GM21528 (cell line): Measurements from ENCODE around the gene RBM20.
A peak's percentile ranks its signal among the peaks of the same experiment; 100 is the strongest.

Experiments
- ATAC-seq: cut with Tn5 transposase; IDR thresholded peaks from one replicate; pipeline ENCODE4 v1.9.1; 2021; ENCODE audit warnings: mild to moderate bottlenecking, moderate library complexity; ENCODE audit not compliant: unreplicated experiment, low FRiP score

The RBM20 gene

GRCh38 chr10:110670335-110670734 lies 26.2 kb downstream of the RBM20 start:
- ATAC-seq = no peak

DNA sequence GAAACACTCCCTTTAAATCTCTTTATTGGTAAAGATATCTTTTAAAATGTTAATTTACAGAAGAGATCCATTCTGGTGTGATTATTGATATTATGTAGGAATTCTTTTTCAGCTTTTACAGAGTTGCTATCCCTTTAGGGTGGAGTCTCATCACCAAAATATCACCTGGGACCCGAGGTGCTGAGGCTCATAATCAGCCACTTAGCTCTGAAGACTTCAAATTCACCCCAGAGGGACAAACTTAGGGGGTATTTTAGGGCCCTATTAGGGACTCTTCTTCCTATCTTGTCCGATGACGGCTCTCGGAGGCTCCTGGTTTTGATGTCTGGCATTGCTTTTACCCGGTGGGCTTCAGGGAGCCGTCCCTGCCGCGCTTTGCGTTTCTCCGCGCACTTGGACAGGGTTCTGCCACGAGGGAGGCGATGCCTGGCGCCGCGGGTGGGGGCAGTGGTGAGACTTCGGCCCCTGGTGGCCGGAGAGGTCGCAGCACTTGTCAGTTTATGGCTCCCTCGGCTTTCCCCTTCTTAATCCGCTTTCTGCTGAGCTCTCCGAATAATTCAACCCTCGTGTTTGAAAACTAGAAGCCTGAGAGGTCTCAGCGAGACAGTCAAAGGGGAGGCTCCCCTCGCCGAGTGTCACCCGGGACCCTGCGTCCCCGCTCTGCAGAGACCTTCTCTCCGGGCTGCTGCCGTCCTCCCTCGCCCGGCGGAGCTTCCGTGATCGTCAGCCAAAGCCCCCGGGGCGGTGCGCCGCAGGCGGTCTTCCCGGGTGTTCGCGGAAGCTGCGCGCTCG lies 27.8 kb downstream of the RBM20 start:
- ATAC-seq = peak; percentile 100

DNA sequence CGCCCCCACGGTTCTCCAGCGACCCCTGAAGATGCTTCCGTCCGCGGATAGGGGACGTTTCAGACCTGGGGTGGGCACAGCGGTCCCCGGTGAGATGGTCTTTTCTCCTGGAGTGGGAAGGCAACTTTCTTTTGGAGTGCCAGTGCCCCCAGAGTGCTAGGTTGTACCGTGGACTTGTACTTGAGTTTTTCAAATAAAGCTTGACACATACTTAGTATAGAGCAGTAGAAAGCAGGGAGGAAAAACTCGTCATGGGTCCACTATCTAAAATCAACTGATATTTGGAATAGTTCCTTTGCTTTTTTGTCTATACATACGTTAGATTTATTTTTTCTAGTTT lies 28.4 kb downstream of the RBM20 start:
- ATAC-seq = peak; percentile 37

DNA sequence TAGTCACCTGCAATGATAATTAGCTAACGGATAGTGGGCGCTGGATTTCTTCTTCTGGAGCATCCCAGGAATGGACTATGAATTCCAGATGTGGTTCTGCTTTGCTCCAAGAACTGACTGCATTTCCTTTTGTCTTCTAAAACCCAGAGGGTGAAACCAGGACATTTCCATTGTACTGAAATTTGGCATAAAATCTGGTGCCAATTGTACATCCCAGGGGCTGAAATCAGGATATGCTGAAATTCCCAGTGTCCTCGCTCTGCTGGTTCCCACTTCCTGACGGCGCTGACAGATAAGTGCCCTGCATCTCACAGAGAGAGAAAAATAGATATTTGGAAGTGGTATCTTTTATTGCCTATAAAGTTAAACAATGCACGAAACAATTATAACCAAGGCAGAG lies 31.9 kb downstream of the RBM20 start:
- ATAC-seq = no peak

DNA sequence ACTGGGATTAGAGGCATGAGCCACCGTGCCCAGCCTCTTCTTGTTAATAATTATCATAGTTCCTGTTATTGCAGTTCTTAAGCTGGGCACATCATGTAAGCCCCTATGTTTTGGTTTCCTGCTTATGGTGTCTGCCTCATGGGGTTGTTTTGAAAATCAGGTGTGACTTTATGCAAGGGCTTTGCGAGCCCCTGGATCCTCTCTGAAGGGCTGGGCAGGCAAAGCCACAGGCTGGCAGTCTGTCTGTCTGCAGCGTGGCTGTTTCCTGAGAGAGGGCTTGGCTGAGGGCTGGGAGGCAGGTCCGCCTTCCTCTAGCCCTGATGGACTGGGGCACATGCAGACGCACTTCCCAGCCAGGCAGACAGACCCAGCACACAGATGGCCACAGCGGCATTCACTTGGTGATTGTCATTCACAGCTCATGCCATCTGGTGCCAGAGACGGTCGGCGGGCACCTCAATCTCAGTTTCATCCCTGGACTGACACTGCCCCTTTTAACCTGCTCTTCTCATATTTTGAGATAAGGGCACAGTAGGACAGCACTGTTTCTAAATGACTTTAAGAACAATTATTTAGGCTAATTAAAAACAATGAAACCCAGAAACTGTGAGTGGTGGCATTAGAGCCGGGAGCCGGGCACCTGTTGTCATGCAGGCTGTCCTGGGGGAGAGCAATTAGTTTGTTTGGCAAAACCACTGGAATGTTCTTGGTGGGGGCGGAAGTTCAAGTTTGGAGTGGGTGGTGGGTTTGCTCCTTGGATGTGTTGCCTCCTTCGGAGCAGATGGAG lies 35.5 kb downstream of the RBM20 start:
- ATAC-seq = no peak

DNA sequence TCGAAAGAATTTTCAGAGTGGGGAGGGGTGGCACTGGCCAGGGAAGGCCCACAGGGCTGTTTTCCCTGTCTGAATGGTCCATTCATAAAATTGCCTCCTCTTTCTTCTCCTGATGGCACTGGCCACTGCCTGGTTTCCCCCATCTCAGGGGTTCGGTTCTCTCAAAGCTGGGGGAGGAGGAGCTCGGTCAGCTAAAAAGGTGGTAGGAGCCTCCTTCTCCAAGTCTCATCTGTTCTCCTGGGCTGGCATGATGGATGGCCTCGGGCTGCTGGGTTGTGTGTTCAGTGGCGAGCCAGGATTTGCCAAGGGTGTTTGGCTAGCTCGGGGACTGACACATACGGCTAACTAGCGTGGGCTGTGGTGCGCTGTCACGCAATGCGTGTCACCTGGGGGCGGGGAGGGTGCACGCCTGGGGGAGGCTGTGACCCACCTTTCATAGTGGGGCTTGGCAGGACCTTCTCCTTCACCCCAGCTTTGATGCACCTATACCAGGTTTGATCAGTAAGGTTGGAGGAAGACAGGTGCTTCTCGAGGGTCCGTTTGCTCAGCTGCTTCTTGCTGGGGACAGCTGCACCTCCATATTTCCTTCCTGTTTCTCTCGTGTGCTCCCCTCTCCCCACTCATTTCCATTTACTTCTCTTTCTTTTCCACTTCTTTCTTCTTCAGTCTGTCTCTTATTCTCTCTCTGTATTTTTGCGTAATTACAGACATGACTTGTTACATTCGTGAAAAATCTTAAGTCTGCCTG lies 36.3 kb downstream of the RBM20 start:
- ATAC-seq = no peak

DNA sequence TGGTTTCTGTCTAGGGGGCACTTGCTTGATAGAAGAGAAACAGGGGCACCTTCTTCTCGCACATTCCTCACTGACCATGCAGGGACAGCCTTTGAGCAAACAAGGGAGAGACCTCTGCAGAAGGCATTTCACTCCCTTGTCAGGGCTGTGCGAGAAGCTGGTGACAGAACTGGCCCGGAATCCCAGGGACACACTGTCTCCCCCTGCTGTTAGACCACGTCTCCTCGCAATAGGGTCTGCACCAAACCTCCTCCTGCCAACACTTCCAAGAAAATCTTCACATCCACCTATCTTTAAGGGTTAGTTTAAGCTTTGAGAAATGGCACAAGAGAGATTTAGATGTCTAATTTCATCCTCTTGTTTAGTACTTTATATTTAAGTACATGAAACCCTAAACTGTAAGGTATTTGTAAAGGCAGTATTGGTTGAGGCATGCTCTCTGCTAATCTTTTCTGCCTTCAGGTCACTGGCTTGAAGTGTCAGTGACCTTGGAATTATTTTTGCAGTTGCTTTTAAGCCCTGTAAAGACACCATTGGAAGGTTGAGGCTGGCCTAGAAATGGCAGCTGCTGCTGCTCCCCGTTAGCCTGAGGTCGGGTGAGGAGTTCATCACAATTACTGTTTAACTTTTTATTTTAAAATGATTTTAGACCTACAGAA lies 37.0 kb downstream of the RBM20 start:
- ATAC-seq = no peak

- no peak for ATAC-seq
Measured at GRCh38 chr10:110682348-110682747, 38.2 kb downstream of the RBM20 start.

DNA sequence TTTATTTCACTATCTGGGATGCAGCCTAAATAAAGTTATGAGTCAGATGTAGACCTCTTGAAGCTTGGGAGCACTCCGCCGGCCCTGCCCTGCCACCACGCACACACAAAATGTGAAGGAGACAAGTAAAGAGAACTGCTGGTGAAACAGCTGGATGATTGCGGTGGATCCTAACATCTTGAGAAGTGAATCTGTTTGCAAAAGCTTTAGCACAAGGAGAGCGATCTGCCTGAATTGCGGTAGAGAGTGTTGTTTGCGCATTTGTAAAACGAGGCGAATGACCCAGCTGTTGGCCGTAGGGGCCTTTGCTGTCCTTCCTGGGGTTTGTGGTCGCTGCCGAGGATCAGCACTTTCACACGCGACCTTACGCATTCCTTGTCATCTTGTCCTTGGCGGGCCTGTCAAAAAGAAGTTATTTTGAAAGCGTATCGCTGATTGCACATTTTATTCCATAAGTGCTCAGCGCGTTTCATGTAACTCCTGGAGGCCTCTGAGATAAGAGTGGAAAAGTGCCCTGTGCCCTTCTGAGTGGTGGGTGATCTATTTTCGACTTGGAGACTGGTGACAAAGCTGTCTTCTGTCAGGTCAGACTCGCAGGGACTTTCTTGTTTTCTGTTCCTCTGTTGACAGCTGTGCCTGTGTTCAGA lies 40.8 kb downstream of the RBM20 start:
- no peak for ATAC-seq

- ATAC-seq = no peak
Measured at GRCh38 chr10:110686047-110686446, 41.9 kb downstream of the RBM20 start.

DNA sequence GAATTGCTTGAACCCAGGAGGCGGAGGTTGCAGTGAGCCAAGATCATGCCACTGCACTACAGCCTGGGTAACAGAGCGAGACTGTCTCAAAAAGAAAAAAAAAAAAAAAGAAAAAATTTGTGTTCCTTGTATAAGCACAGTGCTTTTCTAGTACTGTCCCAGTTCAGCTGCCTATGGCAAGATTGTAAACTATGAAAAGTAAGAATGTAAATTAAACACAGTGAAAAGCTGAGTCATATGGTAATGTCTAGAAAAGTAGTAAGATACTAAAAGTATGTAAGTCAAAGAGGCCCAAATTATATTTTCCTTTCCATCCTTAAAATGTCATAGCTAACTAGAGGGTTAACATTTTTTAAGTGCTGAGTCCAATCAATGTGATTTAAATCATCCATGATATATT lies 42.8 kb downstream of the RBM20 start:
- ATAC-seq = no peak

DNA sequence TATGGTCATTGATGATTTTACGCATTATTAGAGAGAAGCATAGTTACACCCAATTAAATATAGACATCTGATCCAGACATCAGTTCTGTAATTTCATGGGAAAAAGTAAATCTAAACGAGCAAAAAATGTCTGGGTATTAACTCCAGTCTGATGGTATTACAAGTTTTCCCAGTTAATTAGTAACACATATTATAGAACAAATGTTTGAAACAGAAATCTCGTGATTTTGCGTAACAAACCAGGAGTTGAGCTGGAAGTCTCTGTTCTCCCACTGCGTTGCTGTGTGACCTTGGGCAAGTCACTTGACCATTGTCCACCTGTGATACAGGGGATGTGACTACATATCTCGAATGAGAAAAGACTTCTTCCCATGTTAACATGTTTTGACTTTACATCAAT lies 43.3 kb downstream of the RBM20 start:
- ATAC-seq = no peak

- ATAC-seq = no peak
Measured at GRCh38 chr10:110691139-110691538, 47.0 kb downstream of the RBM20 start.

GRCh38 chr10:110694263-110694662 lies 50.1 kb downstream of the RBM20 start:
- ATAC-seq = no peak

GRCh38 chr10:110694820-110695538 lies 50.8 kb downstream of the RBM20 start:
- no peak for ATAC-seq

DNA sequence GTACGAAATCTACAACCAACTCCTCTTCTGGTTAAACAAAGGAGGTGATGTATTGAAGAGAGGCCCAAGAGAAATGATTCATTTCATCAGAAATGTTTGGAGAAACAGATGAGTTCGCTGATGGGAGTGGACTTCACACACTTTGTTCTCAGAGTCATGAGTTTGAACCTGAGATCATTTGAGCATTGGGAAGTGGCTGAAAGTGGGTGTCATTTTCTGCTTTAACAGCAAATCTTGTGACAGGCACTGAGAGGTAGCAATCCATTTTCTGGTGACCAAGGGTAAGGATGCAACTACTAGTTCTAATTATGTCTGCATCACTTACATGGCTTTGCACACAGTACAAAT lies 51.4 kb downstream of the RBM20 start:
- no peak for ATAC-seq

DNA sequence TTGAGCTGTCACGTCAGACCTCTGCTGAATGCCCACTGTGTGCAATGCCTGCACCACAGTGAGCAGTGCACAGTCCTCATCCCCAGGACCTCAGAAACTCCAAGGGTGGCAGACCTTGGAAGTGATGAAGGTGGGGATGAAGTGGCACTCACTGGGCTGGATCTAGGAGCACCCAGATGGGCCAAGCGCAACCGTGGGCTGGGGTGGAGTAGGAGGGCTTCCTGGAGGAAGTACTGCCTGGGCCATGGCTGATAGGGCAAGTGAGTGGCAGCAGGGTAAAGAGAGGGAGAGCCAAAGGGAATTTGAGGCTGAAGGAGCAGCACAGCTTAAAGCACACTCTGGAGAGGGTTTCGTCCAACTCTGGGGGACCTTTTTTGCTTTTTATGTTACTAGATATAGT lies 52.3 kb downstream of the RBM20 start:
- ATAC-seq = no peak

DNA sequence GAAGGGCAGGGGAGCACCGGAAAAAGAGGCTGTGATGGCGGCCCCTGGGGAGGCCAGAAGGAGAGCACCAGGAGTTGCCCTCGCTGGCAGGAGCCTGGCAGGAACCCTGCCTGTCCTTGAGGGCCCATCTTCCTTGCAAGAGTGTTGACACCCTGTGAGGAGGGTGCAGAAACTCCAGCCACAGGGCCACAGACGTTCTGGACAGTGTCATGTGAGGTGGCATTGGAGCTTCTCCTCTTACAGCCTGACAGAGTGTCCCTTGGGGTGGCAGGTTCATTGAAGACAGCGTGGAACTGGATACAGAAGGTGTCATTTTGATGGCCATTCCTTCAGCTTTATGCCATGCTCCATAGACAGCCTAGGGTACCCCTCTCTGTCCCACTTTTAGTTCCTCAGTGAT lies 54.2 kb downstream of the RBM20 start:
- ATAC-seq = no peak

GRCh38 chr10:110698782-110699201 lies 54.7 kb downstream of the RBM20 start:
- ATAC-seq = no peak
